Stimulated activated memory B cell treated with anti-CD40 and anti-IgM and Interleukin-4, amounts not matched to agents 10 μg/mL and 1 μg/mL and 100 μg/mL, for 72 hours (primary cell): ENCODE measurements around the gene ADI1.
"Not testable (repeated sequence)": the region's sequence is repeated elsewhere in the genome, so short reads cannot be mapped to it uniquely, and the experiment has no call there.

ENCODE experiments used
- ATAC-seq: fragments of 150-1000 bp; cut with Tn5 transposase; 2 replicates; pipeline ENCODE4 v1.10.0; 2021
- H3K27ac Mint-ChIP-seq: one replicate; pipeline ENCODE4 v1.8.0; 2022; ENCODE audit warnings: mild to moderate bottlenecking, mixed read lengths
- H3K27me3 Mint-ChIP-seq: one replicate; pipeline ENCODE4 v1.8.0; 2022; ENCODE audit warnings: mixed read lengths
- H3K36me3 Mint-ChIP-seq: one replicate; pipeline ENCODE4 v1.8.0; 2022; ENCODE audit warnings: mixed read lengths
- H3K4me1 Mint-ChIP-seq: one replicate; pipeline ENCODE4 v1.8.0; 2022; ENCODE audit warnings: mixed read lengths
- H3K4me3 Mint-ChIP-seq: one replicate; pipeline ENCODE4 v1.8.0; 2022; ENCODE audit warnings: mild to moderate bottlenecking, moderate library complexity, mixed read lengths
- H3K9me3 Mint-ChIP-seq: one replicate; pipeline ENCODE4 v1.8.0; 2022; ENCODE audit warnings: mixed read lengths

Gene ADI1

DNA sequence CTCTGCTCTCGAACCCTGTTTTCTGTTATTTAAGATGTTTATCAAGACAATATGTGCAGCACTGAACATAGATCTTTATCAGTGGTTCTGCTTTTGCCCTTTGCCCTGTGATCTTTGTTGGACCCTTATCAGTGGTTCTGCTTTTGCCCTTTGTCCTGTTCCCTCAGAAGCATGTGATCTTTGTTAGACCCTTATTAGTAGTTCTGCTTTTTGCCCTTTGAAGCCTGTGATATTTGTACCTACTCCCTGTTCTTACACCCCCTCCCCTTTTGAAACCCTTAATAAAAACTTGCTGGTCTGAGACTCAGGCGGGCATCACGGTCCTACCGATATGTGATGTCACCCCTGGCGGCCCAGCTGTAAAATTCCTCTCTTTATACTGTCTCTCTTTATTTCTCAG, 3.9 kb downstream of the ADI1 start:
- not testable (repeated sequence) for H3K4me3 Mint-ChIP-seq, ATAC-seq, H3K27ac Mint-ChIP-seq, H3K27me3 Mint-ChIP-seq
- peaks cover 51% of the 10 kb centered on the region for H3K36me3 Mint-ChIP-seq
- peaks cover 10% of the 10 kb centered on the region for H3K9me3 Mint-ChIP-seq
- H3K4me1 Mint-ChIP-seq = peaks cover 30% of the 10 kb centered on the region

DNA sequence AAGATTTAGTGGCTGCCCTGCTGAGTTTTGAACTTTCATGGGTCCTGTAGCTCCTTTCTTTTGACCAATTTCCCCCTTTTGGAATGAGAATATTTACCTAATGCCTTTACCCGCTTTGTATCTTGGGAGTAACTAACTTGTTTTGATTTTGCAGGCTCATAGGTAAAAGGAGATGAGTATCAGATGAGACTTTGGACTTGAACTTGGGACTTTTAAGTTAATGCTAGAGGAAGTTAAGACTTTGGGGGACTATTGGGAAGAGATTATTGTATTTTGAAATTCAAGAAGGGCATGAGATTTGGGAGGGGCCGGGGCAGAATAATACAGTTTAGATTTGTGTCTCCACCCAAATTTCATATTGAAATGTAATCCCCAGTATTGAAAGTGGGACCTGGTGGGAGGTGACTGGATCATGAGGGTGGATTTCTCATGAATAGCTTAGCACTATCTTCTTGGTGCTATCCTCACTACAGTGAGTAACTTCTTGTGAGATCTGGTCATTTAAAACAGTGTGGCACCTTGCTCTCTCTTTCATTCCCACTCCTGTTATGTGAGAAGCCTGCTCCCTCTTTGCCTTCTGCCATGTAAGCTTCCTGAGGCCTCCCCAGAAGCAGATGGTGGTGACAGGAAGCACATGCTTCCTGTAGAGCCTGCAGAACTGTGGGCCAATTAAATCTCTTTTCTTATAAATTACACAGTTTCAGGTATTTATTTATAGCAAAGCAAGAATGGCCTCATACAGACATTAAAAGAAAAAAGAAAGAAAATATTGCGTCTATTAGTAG, 6.1 kb downstream of the ADI1 start:
- no peak overlapping the region for H3K27ac Mint-ChIP-seq
- H3K36me3 Mint-ChIP-seq = peaks cover 66% of the 10 kb centered on the region
- ATAC-seq = no peak
- peaks cover 10% of the 10 kb centered on the region for H3K9me3 Mint-ChIP-seq
- no peak overlapping the region for H3K4me3 Mint-ChIP-seq
- peaks cover 22% of the 10 kb centered on the region for H3K4me1 Mint-ChIP-seq
- no peaks in the 10 kb centered on the region for H3K27me3 Mint-ChIP-seq

DNA sequence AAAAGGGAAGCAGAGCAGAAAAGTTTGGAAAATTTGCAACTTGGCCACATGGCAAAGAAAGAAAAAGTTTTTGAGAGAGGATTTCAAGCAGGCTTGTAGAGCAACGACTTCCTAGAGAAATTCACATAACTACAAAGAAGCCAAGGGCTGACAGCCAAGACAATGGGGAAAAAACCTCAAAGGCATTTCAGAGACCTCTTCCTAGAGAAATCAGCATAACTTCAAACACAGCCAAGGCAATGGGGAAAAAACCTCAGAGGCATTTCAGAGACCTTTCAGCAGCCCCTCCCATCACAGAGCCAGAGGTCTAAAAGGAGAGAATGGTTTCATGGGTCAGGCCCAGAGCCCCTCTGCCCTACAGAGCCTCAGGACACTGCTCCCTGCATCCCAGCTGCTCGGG, 7.2 kb downstream of the ADI1 start:
- ATAC-seq = no peak
- Mint-ChIP-seq H3K36me3 (peaks cover 77% of the 10 kb centered on the region), H3K4me3 (no peak overlapping the region), H3K9me3 (peaks cover 10% of the 10 kb centered on the region), H3K27me3 (no peaks in the 10 kb centered on the region), H3K4me1 (peaks cover 15% of the 10 kb centered on the region), H3K27ac (no peak overlapping the region)

- Mint-ChIP-seq H3K27me3 (no peaks in the 10 kb centered on the region), H3K4me3 (no peak overlapping the region), H3K36me3 (peaks cover 78% of the 10 kb centered on the region), H3K27ac (no peak overlapping the region), H3K9me3 (no peaks in the 10 kb centered on the region), H3K4me1 (peaks cover 8% of the 10 kb centered on the region)
- no peak for ATAC-seq
These were observed 13.6 kb downstream of the ADI1 start for GRCh38 chr2:3505771-3506170.

- no peak for ATAC-seq
- Mint-ChIP-seq H3K36me3 (peaks cover 77% of the 10 kb centered on the region), H3K4me3 (no peak overlapping the region), H3K27ac (no peak overlapping the region), H3K4me1 (peaks cover 8% of the 10 kb centered on the region), H3K9me3 (no peaks in the 10 kb centered on the region), H3K27me3 (no peaks in the 10 kb centered on the region)
These were observed 14.6 kb downstream of the ADI1 start for GRCh38 chr2:3504741-3505140.

DNA sequence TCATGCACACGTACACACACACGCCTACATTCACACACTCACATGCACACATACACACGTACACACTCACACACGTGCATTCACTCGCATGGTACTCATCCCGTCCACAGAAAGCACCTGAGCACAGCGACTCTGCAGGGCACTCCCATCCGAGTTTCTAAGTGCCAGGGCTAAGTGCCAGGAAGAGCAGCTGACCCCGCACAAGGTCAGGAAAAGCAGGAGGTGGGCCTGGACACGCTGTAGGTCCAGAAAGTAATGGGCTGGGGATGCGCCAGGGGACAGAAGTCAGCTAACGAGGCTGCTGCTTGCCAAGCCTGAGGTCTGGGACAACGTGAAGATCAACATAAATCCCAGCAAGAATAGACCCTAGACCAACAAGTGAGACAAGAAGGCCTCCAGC, 15.8 kb downstream of the ADI1 start:
- H3K4me3 Mint-ChIP-seq = no peak overlapping the region
- no peaks in the 10 kb centered on the region for H3K9me3 Mint-ChIP-seq
- no peaks in the 10 kb centered on the region for H3K27me3 Mint-ChIP-seq
- peaks cover 81% of the 10 kb centered on the region for H3K36me3 Mint-ChIP-seq
- no peak for ATAC-seq
- peaks cover 8% of the 10 kb centered on the region for H3K4me1 Mint-ChIP-seq
- H3K27ac Mint-ChIP-seq = no peak overlapping the region

GRCh38 chr2:3503046-3503445, 16.3 kb downstream of the ADI1 start:
- H3K4me1 Mint-ChIP-seq = peaks cover 8% of the 10 kb centered on the region
- H3K9me3 Mint-ChIP-seq = no peaks in the 10 kb centered on the region
- ATAC-seq = no peak
- H3K27ac Mint-ChIP-seq = no peak overlapping the region
- H3K36me3 Mint-ChIP-seq = peaks cover 81% of the 10 kb centered on the region
- no peak overlapping the region for H3K4me3 Mint-ChIP-seq
- H3K27me3 Mint-ChIP-seq = no peaks in the 10 kb centered on the region

DNA sequence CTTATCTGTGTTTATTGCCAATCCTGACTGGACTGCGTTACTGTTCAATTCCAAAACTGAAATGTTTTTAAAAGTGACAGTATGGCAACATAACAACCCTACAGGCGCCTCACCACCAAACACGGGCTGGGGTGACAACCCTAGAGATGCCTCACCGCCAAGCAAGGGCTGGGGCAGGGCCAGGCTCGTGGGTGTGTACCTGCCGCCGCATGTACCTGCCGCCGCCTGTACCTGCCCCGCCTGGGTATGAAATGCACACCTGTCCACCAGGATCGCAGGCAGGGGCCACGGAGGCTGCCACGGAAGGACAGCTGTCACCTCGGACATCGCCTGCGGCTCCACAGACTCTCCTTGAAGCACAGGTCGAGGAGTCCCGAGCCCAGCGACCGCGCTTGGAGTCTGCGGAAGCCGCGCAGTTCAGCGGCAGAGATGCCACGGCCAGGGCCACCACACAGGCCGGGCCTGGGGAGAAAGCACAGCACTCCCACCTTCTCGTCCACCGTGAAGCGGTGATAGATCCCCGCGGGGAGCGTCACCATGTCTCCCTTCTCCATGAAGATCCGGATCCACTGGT, 18.9 kb downstream of the ADI1 start:
- H3K27ac Mint-ChIP-seq = no peak overlapping the region
- no peak overlapping the region for H3K4me3 Mint-ChIP-seq
- H3K27me3 Mint-ChIP-seq = no peaks in the 10 kb centered on the region
- ATAC-seq = no peak
- H3K9me3 Mint-ChIP-seq = no peaks in the 10 kb centered on the region
- H3K4me1 Mint-ChIP-seq = no peaks in the 10 kb centered on the region
- peaks cover 80% of the 10 kb centered on the region for H3K36me3 Mint-ChIP-seq

- Mint-ChIP-seq H3K36me3 (peaks cover 71% of the 10 kb centered on the region), H3K4me1 (no peaks in the 10 kb centered on the region), H3K27ac (no peak overlapping the region), H3K27me3 (no peaks in the 10 kb centered on the region), H3K4me3 (no peak overlapping the region), H3K9me3 (no peaks in the 10 kb centered on the region)
- no peak for ATAC-seq
These were observed 20.4 kb downstream of the ADI1 start for GRCh38 chr2:3498783-3499394.

DNA sequence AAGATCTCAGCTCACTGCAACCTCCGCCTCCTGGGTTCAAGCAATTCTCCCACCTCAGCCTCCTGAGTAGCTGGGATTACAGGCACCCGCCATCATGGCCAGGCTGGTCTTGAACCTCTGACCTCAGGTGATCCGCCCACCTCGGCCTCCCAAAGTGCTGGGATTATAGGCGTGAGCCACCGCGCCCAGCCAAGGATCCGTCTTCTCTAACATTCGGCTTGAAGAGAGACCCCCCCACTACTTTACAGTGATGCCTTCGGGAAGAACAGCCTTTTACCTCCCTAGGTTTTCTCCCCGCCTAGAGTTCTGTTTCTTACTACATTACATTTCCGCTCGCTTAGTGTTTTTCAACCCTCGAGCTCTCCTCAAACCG, 22.6 kb downstream of the ADI1 start:
- not testable (repeated sequence) for H3K27me3 Mint-ChIP-seq, ATAC-seq, H3K9me3 Mint-ChIP-seq, H3K27ac Mint-ChIP-seq, H3K4me3 Mint-ChIP-seq, H3K4me1 Mint-ChIP-seq
- H3K36me3 Mint-ChIP-seq = peaks cover 56% of the 10 kb centered on the region

GRCh38 chr2:3494984-3495666, 24.2 kb downstream of the ADI1 start:
- Mint-ChIP-seq H3K4me3 (no peak overlapping the region), H3K27me3 (no peaks in the 10 kb centered on the region), H3K27ac (no peak overlapping the region), H3K9me3 (no peaks in the 10 kb centered on the region), H3K36me3 (peaks cover 46% of the 10 kb centered on the region), H3K4me1 (no peaks in the 10 kb centered on the region)
- ATAC-seq = no peak

GRCh38 chr2:3493615-3494007, 25.7 kb downstream of the ADI1 start:
- H3K4me3 Mint-ChIP-seq = no peak overlapping the region

DNA sequence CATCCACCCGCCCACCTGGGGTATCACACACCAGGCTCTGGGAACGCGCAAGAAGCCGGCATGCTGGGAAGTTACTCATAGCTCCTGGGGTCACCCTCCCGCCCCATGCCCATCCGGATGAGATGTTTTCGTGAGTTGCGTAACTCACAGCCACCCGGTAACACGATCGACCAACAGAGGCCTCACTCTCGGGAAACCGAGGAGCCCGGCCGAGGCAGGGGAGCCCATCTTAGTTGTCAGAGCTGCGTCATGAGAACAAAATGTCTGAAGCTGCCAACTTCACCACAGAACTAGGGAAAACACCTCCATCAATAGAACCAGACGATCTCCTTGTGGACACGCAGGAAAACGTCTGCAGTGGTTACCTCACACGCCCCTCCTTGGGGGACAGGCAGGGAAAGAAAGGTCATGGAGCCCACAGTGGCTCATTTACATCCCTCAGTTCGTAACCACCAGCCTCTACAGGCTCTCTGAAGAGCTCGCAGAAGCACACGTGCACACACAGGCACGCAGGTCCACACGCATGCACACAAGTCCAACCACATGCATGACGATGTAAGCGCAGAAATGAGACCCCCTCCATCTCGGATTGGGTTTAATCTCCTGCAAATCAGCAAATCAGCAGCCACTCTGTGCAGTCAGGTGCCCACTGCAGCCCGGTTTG, 26.2 kb downstream of the ADI1 start:
- Mint-ChIP-seq H3K27ac (no peak overlapping the region), H3K9me3 (no peaks in the 10 kb centered on the region), H3K36me3 (peaks cover 30% of the 10 kb centered on the region)

More at GRCh38 chr2:3493615-3494007, 25.7 kb downstream of the ADI1 start:
- Mint-ChIP-seq H3K36me3 (peaks cover 35% of the 10 kb centered on the region), H3K27ac (no peak overlapping the region), H3K27me3 (no peaks in the 10 kb centered on the region), H3K4me1 (no peaks in the 10 kb centered on the region), H3K9me3 (no peaks in the 10 kb centered on the region)
- no peak for ATAC-seq

DNA sequence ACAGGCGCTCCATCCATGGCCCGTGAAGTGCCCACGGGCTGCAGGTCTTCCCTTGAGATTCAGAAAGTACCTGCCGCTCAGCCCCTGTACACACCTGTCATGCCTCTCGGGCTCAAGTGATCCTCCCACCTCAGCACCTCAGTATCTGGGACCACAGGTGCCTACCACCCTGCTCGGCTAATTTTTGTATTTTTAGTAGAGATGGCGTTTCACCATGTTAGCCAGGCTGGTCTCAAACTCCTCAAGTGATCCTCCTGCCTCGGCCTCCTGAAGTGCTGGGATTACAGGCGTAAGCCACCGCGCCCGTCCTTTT, 26.9 kb downstream of the ADI1 start:
- peaks cover 24% of the 10 kb centered on the region for H3K36me3 Mint-ChIP-seq
- H3K4me3 Mint-ChIP-seq, H3K27ac Mint-ChIP-seq, H3K27me3 Mint-ChIP-seq, H3K9me3 Mint-ChIP-seq, H3K4me1 Mint-ChIP-seq, ATAC-seq: not testable (repeated sequence)

More for the DNA sequence above, 26.2 kb downstream of the ADI1 start:
- ATAC-seq = no peak
- Mint-ChIP-seq H3K27me3 (no peaks in the 10 kb centered on the region), H3K4me3 (no peak overlapping the region), H3K4me1 (no peaks in the 10 kb centered on the region)

- no peaks in the 10 kb centered on the region for H3K9me3 Mint-ChIP-seq
- no peak overlapping the region for H3K27ac Mint-ChIP-seq
- no peak for ATAC-seq
- no peaks in the 10 kb centered on the region for H3K27me3 Mint-ChIP-seq
- H3K4me1 Mint-ChIP-seq = no peaks in the 10 kb centered on the region
- H3K4me3 Mint-ChIP-seq = no peak overlapping the region
- peaks cover 18% of the 10 kb centered on the region for H3K36me3 Mint-ChIP-seq
These were observed 27.4 kb downstream of the ADI1 start for GRCh38 chr2:3491716-3492474.
